Non-pigmented ciliary epithelial cell (primary cell): ENCODE data around the gene MGAT1.

Experiments used
- DNase-seq: peaks from one replicate; pipeline ENCODE4 v3.0.0-alpha.2; 2010; ENCODE audit warnings: low read depth

The MGAT1 gene

DNA sequence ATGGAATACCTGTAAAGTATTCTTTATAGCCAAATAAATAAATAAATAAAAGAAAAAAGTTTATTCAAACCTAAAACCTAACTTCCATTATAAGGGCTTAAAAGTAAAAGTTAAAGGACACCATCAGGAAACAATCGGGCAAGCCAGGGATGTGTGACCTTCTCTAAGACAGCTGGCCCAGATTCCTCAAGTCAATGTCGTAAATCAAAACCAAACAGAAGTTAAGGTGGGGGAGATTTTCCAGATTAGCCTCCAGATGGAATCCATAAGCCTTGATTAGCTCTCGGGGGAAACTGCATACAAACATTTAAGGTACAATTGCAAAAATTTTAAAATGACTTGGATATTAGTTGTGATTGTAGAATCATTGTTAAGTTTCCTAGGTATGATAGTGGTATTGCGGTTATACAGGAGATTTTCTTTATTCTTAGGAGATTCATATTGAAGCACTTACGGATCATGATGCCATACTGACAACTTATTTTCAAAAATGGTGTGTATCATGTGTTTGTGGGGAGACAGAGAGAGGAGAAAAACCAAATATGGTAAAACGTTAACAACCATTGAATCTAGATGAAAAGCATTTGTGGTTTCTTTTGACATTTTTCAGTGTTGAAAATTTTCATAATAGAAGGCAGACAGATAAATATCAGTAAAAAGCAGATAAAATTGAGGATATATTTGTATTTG, 21.5 kb upstream of the MGAT1 start:
- DNase-seq = no peak

DNA sequence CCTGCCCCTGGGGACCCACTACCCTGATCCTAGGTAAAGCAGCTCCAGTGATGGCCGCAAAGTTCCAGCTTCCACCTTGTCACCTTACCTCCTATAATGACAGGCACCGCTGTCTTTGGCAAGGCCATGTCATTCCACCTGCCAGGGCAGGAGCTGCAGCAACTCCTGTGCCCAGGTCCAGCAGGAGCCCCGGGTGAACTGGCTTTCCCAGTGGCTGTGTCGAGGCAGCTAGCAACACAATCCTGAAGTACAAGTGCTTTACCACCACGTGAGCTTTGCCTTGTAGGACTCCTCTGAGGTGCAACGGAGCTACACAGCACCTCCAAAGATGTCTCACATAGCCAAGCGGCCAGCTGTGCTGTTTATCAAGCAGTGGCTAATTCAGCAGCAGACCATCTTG, 20.7 kb upstream of the MGAT1 start:
- DNase-seq = no peak

DNA sequence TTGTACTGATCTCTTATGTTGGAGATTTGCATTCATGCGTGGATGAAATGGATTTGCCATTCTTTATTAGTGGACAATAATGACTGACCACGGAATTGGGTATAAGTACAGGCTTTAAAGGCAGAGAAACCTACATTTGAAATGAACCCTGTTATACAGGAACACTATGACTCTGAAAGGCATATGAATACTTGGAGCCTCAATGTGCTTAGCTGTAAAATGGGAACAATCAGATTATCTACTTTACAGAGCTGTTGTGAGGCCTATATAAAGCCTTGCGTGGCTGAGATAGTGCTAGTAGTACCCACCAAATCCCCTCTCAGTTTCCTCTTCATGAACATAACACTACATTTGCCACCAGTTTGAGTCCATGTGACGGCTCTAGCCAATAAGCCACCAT, 18.9 kb upstream of the MGAT1 start:
- DNase-seq = no peak

DNA sequence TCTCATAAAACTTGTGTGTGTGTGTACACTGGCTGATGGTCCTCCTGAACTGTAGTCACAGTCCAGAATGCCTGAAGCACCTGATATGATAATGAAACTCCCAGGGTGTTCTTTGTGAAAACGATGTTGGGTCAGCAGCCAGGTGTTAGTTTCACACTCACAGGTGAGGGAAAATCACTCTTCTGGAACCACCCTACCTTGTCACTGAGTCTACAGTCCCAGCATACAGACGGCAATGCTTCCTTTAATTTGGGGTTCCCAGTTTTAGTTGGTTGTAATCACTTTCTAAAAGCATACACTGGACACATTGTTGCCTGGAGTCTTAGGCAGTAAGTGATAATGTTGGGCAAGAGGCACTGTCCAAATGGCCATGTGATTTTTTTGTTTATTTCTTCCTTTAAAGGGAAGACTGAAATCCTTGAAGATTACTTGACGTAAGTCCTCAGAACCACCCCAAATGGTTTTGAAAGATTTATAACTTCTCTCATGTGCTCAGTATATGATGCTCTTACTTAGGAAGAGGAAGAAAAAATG, 18.2 kb upstream of the MGAT1 start:
- DNase-seq = no peak

DNA sequence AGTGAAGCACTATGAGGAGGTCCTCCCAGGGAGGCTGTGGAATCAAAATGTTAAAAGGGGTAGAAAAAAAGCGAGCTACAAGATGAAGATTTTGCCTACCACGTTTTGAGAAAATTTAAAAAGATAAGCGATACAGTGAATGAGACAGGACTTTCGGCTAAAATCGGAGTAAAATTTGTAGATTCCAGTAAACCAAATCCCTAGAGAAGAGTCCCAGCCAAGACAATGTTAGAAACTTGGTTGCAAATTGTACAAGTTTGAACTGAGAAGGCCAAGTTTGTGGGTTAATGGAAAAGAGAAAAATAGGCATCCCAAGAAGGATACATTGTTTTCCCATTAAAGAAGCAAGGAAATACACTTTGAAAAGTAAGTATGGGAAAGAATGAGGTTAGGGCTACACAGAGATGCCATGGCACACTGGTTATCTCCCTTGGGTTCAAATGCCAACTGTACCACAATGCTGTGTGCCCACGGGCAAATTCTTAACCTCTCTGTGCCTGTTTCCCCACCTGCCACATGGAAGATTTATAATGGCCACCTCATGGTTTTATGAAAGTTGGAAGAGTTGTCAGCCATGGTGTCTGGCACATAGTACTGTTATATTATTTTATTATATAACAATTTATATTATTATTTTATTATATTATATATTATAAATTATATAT, 16.2 kb upstream of the MGAT1 start:
- DNase-seq = no peak

DNA sequence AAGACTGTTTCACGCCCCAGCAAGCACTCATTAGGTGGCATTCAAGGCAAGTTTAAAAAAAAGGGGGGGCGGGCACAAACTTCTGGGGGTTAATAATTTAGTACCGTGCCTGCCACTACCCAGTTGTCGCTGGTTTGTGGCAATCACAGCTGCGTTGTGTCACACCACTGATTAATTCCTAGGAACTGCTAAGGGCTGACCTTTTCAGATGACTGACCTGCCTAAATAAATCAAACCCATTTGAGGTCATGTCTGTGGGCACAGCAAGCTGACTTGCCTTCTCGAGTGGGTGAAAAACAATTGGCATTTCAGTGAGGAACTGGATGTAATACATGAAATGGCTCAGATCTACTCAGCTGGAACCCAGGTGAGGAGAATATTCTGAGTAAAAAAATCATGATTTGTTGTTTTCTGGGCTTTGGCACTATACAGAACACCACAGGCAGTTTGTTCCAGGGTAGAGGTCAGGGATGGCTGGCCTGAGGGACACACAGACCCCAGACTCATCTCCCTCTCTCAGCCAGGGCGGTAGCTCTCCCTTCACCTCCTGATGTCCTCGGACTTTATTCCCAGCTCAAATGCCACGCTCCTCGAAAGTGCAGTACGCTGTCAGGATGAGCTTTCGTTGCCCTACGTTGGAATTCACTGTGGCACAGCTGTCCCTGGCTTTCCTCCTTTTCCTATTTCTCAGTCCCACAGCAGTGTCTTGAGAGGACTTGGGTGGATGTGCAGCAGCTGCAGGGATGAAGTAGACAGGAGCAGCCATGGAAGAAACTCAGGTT, 15.5 kb upstream of the MGAT1 start:
- no peak for DNase-seq

DNA sequence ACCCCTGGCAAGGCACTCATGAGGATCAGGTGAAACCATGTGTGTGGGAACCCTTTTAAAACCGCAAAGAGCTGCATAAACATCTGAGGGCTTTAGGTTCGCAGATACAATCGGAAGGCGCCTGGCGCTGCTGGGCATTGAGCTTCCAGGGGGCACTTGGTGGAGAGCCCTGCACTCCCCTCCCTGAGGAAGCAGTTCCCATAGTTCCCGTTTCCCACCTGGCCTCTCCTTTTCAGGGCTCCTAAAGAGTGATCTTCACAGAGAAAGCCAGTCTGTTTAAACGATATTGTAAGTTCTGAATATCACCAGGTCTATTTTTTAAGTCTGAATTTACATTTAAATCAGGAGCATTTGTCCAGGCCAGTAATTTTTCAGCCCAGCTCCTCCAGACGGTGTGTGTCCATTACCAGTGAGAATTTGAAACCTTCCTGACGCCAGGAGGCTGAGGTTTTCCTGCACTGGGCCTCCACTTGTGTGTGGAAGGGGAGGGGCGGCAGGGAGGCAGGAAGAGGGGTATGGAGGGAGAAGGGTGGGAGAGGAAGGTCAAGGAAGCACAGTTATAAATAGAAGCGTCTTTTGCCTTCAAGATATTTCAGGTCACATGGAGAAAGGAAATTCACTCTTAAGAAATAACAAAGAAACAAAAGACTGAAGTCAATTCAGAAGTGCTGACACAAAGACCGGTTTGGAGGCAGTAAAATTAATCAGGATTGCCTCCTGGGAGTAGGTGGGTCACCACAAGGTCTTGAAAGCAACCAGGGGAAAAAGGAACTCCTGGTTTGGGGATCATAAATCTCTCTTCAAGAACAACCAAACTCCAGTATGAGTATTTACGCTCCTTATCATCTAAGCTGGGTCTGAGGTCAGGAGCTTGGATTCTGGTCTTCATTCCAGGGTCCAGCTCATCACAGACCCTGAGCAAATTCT, 14.3 kb upstream of the MGAT1 start:
- DNase-seq = no peak

DNA sequence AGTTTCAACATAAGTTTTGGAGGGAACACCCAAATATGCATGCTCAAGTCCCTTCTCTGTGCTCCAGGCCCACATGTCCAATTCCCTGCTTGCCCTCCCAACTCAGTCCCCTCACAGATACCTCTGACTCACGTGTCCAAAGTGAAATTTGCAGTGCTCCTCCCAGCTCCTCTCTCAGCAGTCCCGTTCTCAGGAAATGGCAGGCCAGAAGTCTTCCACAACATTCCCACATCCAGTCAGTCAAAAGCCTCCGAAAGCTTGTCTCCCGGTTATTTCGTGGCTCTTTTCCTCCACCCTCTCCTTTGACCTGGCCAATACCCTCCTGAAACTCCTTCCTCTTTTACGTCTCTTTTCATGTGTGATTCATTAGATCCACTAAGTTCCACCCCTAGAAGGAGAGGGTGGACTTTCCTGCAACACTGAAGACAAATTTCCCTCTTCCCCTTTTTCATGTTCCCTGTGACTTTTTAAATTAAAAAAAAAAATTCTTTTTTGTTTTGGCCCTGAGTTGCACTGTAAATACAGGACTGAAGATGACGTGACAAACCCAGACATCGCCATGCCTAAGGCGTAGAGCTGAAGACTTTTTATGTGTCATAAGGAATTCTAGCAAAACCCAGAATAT, 12.8 kb upstream of the MGAT1 start:
- no peak for DNase-seq

DNA sequence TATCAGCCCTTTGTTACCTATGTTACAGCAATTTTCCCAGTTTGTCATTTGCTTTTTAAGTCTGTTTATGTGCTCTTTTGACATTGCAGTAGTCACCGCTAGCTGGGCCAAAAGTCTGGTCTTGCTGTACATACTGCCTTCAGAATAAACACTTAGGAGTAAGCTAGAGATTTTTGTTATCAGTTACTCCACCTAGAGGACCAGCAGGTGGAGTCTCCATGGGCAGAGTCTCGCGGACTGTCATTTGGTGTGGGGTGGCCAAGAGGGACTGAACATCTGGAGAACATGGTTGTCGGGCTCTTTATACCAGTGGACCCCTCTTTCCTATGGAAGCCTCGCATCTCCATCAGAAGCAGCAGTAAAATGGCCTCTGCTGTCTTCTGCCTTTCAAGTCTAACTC, 10.8 kb upstream of the MGAT1 start:
- no peak for DNase-seq

DNA sequence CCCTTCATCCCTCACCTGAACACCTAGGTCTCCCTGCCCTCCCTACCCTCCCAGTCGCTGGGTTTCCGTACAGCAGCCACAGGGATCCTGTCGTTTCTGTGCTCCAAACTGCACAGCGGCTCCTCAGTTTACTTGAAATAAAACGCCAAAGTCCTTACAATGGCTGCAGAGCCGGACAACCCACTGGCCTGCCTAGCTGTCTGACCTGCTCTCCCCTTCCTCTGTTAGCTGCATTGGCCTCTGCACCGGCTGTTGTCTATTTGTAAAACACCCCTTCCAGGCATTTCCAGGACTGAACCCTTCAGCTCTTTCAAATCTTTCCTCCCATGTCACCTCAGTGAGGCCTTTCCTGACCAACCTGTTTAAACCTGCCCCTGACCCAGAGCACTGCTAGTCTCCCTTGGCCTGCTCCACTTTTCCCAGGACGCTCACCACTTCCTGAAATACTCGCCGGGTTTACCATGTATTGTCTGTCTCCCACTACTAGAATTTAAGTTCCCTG, 9.1 kb upstream of the MGAT1 start:
- no peak for DNase-seq

DNA sequence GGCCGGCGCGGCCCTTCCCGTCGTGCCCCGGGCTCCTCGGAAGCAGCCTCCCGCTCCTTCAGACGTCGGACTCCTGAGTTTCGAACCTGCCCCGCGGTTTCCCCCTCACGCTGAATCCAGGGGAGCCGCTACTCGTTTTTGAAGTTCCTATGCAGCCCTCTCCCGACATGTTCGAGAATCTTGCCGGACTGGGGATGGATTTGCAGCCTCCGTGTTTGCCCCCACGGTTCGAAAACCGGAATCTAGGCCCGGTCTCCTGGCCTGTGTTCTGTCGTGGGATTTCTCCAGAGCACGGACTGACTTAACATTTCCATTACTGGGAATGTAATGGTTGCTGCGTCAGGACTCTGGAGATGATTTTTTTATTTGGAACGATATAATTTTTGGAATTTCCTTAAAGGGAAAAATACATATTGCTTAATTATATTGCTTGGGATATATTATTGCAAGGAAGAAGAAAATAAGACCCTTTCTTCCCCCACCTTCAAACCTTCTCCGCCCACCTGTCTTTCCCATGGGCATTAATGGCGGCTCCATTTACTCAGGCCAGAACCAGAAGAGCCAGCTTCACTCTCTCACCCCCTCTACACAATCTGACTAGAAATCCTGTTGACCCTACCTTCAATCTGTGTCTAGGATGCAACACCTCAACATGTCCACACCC, 8.5 kb upstream of the MGAT1 start:
- no peak for DNase-seq

DNA sequence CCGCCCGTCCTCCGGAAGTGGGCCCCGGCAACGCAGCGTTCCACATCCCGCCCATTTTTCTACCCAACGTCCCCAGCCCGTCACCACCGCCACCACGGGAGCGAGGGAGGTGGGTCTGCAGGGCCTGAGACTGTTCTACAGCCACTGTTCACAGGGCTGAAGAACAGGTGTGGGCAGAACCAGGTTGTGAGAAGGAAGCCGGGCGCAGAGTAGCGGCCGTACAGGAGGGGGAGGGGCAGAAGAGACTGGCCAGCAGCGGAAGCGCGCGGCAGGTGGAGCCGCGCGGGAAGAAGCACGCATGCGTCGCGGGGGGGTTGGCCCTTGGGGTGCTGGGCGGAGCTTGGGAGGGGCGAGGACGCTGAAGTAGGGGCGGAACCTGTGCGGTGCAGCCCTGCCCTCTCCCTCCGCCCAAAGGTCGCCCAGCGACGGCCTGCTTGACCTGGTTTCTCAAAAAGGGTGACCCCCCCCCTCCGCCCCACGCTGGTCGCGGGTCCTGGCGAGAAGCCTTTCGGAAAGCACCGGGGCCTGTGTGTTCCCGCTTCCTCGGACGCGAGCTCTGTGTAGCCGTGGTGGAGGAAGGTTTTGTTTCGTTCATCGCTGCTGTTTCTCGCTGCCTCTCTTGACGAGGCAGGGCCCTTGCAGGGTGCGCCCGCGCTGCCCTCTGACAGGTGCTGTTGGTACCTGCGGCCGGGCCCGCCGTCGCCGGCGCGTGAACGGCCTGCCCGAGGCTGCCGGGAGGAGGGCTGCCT, 7.8 kb upstream of the MGAT1 start:
- no peak for DNase-seq

DNA sequence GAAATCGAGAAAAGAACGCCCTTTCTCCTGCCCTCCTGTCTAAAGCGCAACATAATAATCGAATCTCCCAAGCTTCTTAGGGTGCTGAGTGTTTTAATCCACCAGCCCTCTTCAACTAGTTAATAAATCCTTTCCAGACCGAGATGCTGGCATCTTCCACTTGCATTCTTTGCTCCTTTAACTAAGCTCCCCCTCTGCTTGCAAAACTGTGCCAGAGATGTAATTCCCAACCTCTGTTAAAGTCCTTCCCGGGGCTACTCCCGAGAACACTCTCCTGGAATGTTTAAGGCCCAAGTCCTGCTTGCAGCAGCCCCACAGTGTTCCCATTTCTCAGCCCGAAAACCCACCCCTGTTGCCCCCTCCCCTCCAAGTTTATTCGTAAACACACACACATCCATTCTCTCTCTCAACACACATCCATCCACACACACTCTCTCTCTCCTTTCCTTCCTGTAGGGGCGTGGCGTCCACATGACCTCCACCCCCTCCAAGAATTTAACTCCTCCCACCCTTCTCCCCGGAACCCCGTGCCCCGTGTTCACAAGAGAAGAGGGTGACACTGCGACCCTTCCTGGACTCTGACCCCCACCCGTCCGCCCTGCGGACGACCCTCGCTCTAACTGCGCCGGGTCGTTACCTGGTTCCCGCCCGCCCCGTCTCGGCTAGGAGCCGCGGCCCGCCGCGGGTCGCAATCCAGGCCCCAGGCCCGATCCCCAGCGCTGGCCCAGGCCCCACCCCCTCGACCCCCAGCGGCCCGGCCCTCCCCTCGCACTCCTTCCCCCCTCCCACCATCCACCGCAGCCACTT, 7.0 kb upstream of the MGAT1 start:
- DNase-seq = no peak

DNA sequence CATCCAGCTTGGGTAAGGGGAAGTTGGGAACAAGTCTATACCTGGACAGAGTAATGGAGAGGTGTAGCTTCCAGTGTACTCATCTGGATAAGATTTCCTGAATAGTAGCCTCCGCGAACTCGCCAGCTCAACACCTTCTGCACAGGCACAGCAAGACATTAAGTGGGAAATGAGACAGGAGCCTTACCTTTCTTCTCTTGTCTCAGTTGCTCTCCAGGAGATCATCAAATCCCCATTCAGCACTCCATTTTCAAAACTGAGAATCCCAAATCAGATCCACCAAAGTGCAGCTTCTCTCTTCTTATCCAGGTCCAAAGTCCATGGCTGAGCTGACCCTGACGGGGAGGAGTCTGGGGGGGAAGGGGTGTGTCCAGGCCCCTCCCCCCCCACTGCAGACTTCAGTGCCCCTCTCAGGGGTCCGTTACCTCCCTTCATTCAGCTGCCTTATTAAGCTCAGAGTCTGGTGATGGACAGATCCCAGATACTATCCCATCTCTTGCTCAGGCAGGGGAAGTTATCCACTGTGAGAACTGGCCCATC, 5.9 kb upstream of the MGAT1 start:
- DNase-seq = no peak

DNA sequence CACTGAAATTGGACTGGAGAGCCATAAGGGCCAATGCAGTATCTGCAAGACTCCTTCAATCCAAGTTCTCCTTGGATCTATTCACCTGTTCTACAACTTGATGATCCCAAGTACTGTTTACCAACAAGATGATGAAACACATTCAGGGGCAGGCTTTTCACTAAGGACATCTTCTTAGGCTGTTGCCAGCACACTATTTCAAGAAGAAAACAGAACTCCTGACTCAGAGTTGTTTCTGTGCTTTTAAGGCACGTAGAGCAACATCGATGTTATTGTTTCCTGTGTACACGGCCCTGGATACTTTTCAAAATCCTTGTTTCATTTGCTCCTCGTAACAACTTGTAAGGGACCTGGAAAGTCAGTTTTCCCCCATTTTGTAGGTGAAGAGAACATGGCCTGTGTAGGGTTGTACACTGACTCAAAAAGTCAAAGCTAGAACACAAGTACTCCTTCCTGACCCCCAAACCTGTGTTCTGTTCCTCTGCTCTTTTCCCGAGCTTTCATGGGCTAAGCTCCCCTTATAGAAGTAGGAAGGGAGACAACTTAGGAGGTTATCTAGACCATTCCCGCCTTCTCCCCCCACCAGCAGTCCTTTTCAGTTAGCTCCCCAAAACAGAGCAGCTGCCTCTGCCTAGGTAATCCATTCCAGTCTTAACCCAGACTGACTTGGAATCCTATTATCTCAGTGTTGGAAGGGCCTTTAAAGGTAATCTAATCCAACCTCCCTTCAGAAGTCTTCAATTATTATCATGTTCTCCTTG, 5.2 kb upstream of the MGAT1 start:
- no peak for DNase-seq

DNA sequence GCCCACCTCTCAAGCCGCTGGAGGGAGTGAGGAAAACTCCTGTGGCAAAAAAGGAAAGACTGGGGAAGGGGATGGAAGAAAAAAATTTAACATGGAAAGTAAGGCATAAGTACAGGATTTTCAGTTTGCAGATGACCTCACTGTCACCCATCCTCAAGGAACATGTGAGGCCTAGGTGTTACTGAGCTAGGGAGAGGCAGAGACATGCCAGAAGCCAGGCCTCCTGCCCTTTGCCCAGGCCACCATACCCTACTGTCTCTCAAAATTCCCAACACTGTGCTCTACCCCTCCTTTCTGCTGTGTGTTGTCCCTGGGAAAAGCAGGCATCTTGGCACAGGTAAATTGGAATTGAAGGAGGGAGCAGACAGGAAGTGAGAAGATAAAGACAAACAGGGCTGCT, 4.4 kb upstream of the MGAT1 start:
- DNase-seq = no peak

DNA sequence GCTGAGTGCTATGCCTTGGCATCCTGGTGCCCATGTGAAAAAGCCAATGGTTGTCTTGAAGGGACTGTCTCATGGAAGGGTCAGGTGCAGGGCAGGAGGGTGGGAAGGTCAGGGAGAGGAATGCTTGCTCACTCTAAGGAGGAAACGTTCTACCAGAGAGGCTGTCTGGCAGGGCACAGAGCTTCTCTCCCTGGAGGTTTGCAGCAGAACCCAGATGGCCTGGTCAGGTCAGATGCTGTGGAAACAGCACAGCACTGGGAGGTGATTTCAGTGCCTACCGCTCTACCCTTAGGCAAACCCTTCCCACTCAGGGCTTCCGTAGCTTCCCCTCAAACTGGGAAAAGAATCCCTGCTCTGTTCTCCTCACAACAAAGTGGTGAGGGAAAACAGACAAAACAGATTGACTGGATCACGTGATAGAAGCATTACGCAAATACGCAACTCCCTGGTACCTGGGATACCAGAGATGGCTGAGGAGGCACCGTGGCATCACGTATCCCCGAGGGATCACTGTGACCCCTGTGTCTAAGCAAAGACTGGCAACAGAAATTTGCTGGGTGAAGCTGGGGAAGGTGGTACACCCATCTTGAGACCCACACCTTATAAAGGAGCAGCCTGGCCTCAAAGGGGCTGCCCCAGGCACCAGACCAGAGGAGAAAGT, 3.9 kb upstream of the MGAT1 start:
- no peak for DNase-seq
